IPS DF 6.9 (cell line): Measurements from ENCODE around the gene MNS1.
"Not testable (repeated sequence)": the region's sequence is repeated elsewhere in the genome, so short reads cannot be mapped to it uniquely, and the experiment has no call there.

ENCODE experiments used
- DNase-seq: peaks from one replicate; pipeline ENCODE4 v3.0.0-alpha.2; 2013; ENCODE audit warnings: low read depth, low spot score
- H3K27ac ChIP-seq: one replicate; pipeline ENCODE4 v1.5.1; 2013; ENCODE audit warnings: low read length, control low read depth
- H3K27me3 ChIP-seq: 2 replicates; pipeline ENCODE4 v1.6.1; 2013; ENCODE audit warnings: mild to moderate bottlenecking, low read length; ENCODE audit not compliant: control insufficient read depth, insufficient read depth
- H3K36me3 ChIP-seq: 2 replicates; pipeline ENCODE4 v1.6.1; 2013; ENCODE audit warnings: low read length; ENCODE audit not compliant: control insufficient read depth, insufficient read depth
- H3K4me1 ChIP-seq: 2 replicates; pipeline ENCODE4 v1.6.1; 2013; ENCODE audit warnings: low read length; ENCODE audit not compliant: control insufficient read depth, insufficient read depth
- H3K4me3 ChIP-seq: 2 replicates; pipeline ENCODE4 v1.5.1; 2013; ENCODE audit warnings: mild to moderate bottlenecking, low read length
- H3K9me3 ChIP-seq: 2 replicates; pipeline ENCODE4 v1.6.1; 2013; ENCODE audit warnings: low read length, inconsistent platforms; ENCODE audit not compliant: control insufficient read depth, insufficient read depth
- WGBS: extraction: QIAGEN DNeasy Blood & Tissue Kit; methylation state at CpG from one replicate; pipeline ENCODE4 v1.1.7; 2013; ENCODE audit warnings: mixed read lengths, missing lambda C conversion rate; ENCODE audit not compliant: insufficient read length, insufficient coverage; 5-methylcytosine and 5-hydroxymethylcytosine counted together

MNS1 gene

DNA sequence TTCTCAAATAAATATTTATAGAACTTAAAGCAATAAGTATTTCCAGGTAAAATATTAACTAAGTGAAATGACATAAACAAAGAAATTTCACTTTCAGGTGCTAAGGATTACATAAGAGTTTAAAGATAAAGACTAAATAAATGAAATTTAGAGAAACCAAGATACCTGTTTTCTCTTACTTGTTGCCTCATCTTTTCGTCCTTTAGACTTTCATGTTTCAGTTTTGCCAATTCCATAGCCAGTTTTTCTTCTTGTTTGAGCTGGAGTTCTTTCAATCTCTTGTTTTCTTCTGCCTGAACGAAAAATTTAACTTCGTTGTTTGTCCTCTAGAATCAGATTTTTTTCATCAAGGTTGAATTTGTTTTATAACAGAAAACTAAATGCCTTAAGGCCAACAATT is 8.7 kb downstream of the MNS1 start:
- no CpG with 5 or more reads among the region's 3 CpGs for whole genome bisulfite sequencing
- H3K9me3 ChIP-seq: no peaks in the 10 kb centered on the region
- no peaks in the 10 kb centered on the region for H3K36me3 ChIP-seq
- no peaks in the 10 kb centered on the region for H3K27me3 ChIP-seq
- no peaks in the 10 kb centered on the region for H3K4me1 ChIP-seq
- no peak for DNase-seq
- H3K27ac ChIP-seq: no peak overlapping the region
- no peak overlapping the region for H3K4me3 ChIP-seq

DNA sequence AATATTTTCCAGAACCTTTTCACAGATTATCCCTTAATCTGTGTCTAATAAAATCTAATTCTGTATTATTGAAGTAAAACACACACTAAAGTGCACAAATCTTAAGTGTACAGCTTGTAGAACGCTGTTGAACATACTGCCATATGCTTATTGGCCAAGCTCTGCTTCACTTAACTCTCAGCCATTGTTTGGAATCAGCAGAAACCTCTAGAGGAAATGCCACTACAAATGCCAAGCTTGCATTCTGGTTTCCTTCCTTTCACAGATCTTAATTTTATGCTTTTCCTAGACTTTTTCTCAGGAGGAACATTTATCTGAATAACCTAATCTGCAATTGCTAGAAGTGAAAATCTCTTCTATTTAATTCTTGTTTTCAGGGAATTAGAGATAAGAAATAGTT is 10.1 kb downstream of the MNS1 start:
- no CpG with 5 or more reads among the region's 1 CpG for WGBS
- Histone ChIP-seq H3K4me1 (no peaks in the 10 kb centered on the region), H3K36me3 (no peaks in the 10 kb centered on the region), H3K9me3 (no peaks in the 10 kb centered on the region), H3K27me3 (no peaks in the 10 kb centered on the region), H3K27ac (no peak overlapping the region), H3K4me3 (no peak overlapping the region)
- no peak for DNase-seq

DNA sequence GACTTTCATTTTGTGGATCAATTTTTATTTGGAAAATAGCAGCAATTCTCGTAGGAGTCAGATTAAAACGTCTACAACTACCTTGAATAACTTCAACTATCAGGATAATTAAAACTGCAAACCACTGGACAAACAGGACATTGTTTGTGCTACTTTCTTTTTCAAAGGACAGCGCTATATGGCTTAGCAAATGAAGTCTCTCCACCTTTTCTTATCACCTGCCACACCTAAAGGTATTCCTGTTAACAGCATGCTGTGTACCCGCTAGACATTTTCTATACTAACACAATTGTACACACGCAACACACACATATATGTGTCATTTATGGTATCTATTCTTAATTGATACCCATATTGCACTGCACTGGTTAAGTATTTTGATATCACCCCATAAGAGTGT is 19.2 kb downstream of the MNS1 start:
- Histone ChIP-seq H3K27ac (no peak overlapping the region), H3K4me1 (no peaks in the 10 kb centered on the region), H3K27me3 (no peaks in the 10 kb centered on the region), H3K4me3 (no peak overlapping the region), H3K36me3 (no peaks in the 10 kb centered on the region), H3K9me3 (no peaks in the 10 kb centered on the region)
- WGBS: no CpG with 5 or more reads among the region's 5 CpGs
- DNase-seq: no peak

DNA sequence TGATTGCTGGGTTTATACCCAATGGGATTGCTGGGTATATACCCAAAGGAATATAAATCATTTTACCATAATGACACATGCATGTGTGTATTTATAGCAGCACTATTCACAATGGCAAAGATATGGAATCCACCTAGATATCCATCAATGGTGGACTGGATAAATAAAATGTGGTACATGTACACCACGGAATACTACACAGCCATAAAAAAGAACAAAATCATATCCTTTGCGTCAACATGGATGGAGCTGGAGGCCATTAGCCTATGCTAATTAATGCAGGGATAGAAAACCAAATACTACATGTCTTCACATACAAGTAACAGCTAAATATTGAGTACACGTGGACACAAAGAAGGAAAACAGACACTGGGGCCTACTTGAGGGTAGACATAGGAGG is 22.6 kb downstream of the MNS1 start:
- no peaks in the 10 kb centered on the region for H3K4me1 ChIP-seq
- no peak overlapping the region for H3K4me3 ChIP-seq
- no peaks in the 10 kb centered on the region for H3K9me3 ChIP-seq
- H3K27ac ChIP-seq: no peak overlapping the region
- H3K27me3 ChIP-seq: no peaks in the 10 kb centered on the region
- no peaks in the 10 kb centered on the region for H3K36me3 ChIP-seq
- DNase-seq: no peak
- WGBS: no CpG with 5 or more reads among the region's 3 CpGs

DNA sequence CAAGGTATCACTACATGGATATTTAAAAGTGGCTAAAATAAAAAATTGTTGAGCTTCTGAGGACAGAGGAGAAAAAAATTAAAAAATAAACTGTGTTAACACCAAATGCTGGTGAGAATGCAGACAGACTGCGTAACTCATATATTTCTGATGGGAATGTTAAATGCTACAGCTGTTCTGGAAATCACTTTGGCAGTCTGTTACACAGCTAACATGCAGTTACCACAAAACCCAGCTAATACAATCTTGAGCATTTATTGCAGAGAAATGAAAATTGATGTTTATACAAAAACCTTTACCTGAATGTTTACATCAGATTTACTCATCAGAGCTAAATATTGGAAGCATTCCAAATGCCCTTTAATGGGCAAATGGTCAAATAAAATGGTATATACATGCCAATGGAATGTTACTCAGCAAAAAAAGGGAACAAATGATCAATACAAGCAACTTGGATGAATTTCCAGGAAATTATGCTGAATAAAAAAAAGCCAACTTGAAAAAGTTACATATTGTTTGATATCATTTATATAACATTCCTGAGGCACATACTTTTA is 24.6 kb downstream of the MNS1 start:
- Histone ChIP-seq H3K27me3 (no peaks in the 10 kb centered on the region), H3K36me3 (no peaks in the 10 kb centered on the region), H3K4me3 (no peak overlapping the region), H3K9me3 (no peaks in the 10 kb centered on the region), H3K4me1 (no peaks in the 10 kb centered on the region), H3K27ac (no peak overlapping the region)
- no CpG with 5 or more reads among the region's 1 CpG for WGBS
- no peak for DNase-seq

DNA sequence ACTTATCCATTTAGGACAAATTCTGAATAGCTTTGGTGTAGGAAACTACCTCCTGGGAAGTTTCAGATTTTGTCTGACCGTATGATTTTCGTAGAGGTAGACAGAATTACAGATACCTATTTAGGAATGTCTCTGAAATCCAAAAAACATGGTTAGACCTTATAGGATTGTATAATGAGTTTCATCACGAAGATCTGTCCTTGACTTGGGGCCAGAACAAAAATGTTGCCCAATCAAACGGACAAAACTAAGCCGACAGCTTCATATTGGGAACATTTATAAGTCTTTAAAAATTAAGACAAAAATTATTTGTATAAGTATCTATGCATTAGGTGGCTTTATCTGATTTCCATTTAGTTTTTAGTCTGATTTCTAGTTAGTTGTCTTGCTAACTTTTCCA is 32.6 kb downstream of the MNS1 start:
- Histone ChIP-seq H3K27ac (no peak overlapping the region), H3K4me3 (no peak overlapping the region), H3K27me3 (no peaks in the 10 kb centered on the region), H3K9me3 (no peaks in the 10 kb centered on the region), H3K36me3 (no peaks in the 10 kb centered on the region), H3K4me1 (no peaks in the 10 kb centered on the region)
- no CpG with 5 or more reads among the region's 5 CpGs for WGBS
- no peak for DNase-seq

DNA sequence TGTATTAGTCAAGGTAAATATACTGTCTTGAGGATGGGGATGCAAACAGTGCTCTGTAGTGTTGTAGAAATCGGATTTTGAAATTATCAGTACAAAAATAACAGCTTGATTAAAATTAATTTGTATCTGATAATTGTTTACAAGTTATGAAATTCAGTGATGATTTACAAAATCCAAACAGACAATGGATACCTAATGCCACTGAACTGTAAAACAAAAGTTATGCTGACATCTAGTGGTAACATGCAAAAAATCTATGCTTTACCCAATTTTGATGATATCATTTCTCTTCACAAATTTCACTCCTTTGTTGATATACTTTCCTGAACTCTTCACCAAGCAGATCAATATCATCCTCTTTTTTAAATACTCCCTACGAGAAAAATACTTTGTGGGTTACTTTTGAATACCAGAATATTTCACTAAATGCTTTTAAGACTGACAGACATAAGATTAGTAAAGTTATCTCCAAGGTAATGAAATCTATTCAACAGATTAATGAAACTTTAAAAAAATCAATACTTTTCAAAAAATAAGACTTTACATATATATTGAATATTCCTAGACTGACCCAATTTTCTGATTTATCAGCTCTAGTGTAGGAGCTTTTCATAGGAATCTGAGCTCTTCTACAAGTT is 36.0 kb downstream of the MNS1 start:
- H3K9me3 ChIP-seq: no peaks in the 10 kb centered on the region
- H3K27me3 ChIP-seq: no peaks in the 10 kb centered on the region
- no peaks in the 10 kb centered on the region for H3K36me3 ChIP-seq
- no peak overlapping the region for H3K27ac ChIP-seq
- WGBS: 100% methylated on average over 1 of the region's 2 CpGs
- no peak overlapping the region for H3K4me3 ChIP-seq
- H3K4me1 ChIP-seq: no peaks in the 10 kb centered on the region
- DNase-seq: no peak

DNA sequence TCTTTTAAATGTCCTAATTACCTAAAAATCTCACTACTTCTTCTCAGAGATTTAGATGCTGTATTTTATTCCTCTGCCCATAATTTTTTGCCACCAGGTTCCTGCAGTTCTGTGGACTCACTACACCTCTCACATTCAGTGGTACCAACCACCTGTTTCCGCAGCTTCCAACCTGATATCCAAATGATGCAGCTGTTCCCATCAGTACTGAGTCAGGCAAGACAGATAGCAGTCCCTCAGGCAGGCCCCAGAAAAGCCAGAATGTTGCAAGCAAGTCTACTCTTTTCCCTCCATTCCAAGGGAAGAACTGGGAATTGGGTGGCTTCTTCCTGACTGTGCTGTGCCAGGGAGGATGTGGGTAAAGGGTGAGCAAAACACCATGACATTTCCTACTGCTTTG is 39.0 kb downstream of the MNS1 start:
- Histone ChIP-seq H3K4me3 (no peak overlapping the region), H3K4me1 (no peaks in the 10 kb centered on the region), H3K36me3 (no peaks in the 10 kb centered on the region), H3K27ac (no peak overlapping the region), H3K27me3 (no peaks in the 10 kb centered on the region), H3K9me3 (no peaks in the 10 kb centered on the region)
- no CpG with 5 or more reads among the region's 1 CpG for WGBS
- DNase-seq: no peak

DNA sequence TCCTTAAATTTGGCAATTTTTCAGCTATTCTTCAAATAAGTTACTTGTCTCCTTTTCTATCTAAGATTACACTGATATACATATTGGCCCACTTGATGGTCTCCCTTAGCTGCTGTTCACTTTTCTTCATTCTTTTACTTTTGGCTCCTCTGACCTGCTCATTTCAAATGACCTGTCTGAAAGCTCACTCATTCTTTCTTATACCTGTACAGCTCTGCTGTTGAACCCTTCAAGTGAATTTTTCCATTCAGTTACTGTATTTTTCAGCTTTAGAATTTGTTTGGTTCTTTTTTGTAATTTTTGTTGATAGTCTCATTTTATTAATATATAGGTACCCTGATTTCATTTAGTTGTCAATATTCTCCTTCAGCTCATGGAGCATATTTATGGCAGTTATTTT is 39.7 kb downstream of the MNS1 start:
- Histone ChIP-seq H3K4me1 (no peaks in the 10 kb centered on the region), H3K27me3 (no peaks in the 10 kb centered on the region), H3K4me3 (no peak overlapping the region), H3K27ac (no peak overlapping the region), H3K9me3 (no peaks in the 10 kb centered on the region), H3K36me3 (no peaks in the 10 kb centered on the region)
- no peak for DNase-seq

DNA sequence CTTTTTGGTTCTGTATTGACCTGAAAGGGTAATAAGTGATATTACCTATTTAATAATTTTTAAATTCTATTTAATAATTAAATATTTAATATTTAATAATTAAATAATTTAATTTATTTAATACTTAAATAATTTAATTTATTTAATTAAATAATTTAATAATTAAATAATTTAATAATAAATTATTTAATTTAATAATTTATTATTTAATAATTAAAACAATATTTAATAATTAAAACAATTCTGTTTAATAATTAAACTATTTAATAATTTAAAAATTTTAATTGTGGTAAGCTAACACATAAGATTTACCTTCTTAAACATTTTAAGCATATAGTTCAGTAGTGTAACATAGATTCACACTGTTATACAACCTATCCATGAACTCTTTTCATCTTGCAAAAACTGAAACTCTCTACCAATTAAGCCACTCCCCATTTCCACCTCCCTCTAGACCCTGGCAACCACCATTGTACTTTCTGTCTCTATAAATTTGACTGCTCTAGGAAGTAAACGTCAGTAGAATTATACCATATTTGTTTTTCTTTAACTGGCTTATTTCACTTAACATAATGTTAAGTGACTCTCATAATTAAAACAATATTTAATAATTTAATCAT is 51.7 kb downstream of the MNS1 start:
- not testable (repeated sequence) for H3K9me3 ChIP-seq, H3K27ac ChIP-seq, H3K4me1 ChIP-seq, DNase-seq, H3K4me3 ChIP-seq, H3K36me3 ChIP-seq, H3K27me3 ChIP-seq
- WGBS: no CpG with 5 or more reads among the region's 1 CpG
